ENCODE data around the gene YBX1. TPM values are rescaled to one million over a fixed set of nuclear protein-coding genes. Genes with fewer than 3 reads are reported as not detected.
A peak's percentile ranks its signal among the peaks of the same experiment; 100 is the strongest.
"Not testable (repeated sequence)": the region's sequence is repeated elsewhere in the genome, so short reads cannot be mapped to it uniquely, and the experiment has no call there.

The YBX1 gene
- polyA plus RNA-seq (ENCODE audit: insufficient read length in 4 of 4) = 100 to 1,000 TPM; 663 to 691 (median 683) TPM

- DNase-seq (ENCODE audit: low read depth in 4 of 4, low spot score in 3 of 4) = peak; percentile 94 to 98 (median 96)
These were observed at the start of gene YBX1 for GRCh38 chr1:42681741-42682483. Gene YBX1 (plus strand): TSS chr1:42682418. CDS start chr1:42682566, 148 bp downstream.

- no peak for DNase-seq (ENCODE audit: low read depth in 4 of 4, low spot score in 3 of 4)
These were observed 43.1 kb upstream of the YBX1 start for GRCh38 chr1:42639116-42639515.

GRCh38 chr1:42646056-42646455 lies 36.2 kb upstream of the YBX1 start:
- DNase-seq (ENCODE audit: low read depth in 4 of 4, low spot score in 3 of 4) = no peak

GRCh38 chr1:42657201-42657600 lies 25.0 kb upstream of the YBX1 start:
- no peak for DNase-seq (ENCODE audit: low read depth in 4 of 4, low spot score in 3 of 4)

GRCh38 chr1:42657981-42658876 lies 24.0 kb upstream of the YBX1 start, which contains the start of gene PPIH:
Gene PPIH (plus strand): TSS chr1:42658423. CDS start chr1:42658447, 24 bp downstream.
- DNase-seq (ENCODE audit: low read depth in 4 of 4, low spot score in 3 of 4) = peak; percentile 83 to 92 (median 88)

- no peak for DNase-seq (ENCODE audit: low read depth in 4 of 4, low spot score in 3 of 4)
These were observed 23.3 kb upstream of the YBX1 start for GRCh38 chr1:42658877-42659337.

GRCh38 chr1:42660907-42661500 lies 21.2 kb upstream of the YBX1 start:
- DNase-seq (ENCODE audit: low read depth in 4 of 4, low spot score in 3 of 4) = no peak

GRCh38 chr1:42669936-42670335 lies 12.3 kb upstream of the YBX1 start:
- DNase-seq (ENCODE audit: low read depth in 4 of 4, low spot score in 3 of 4) = no peak

GRCh38 chr1:42670425-42670824 lies 11.8 kb upstream of the YBX1 start:
- no peak for DNase-seq (ENCODE audit: low read depth in 4 of 4, low spot score in 3 of 4)

- DNase-seq (ENCODE audit: low read depth in 4 of 4, low spot score in 3 of 4) = no peak
These were observed 8.0 kb upstream of the YBX1 start for GRCh38 chr1:42674214-42674613.

- DNase-seq (ENCODE audit: low read depth in 4 of 4, low spot score in 3 of 4) = no peak
These were observed 7.5 kb upstream of the YBX1 start for GRCh38 chr1:42674682-42675081.

- DNase-seq (ENCODE audit: low read depth in 4 of 4, low spot score in 3 of 4) = no peak
These were observed 6.8 kb upstream of the YBX1 start for GRCh38 chr1:42675467-42675866.

- no peak for DNase-seq (ENCODE audit: low read depth in 4 of 4, low spot score in 3 of 4)
These were observed 5.6 kb upstream of the YBX1 start for GRCh38 chr1:42676534-42677087.

- DNase-seq (ENCODE audit: low read depth in 4 of 4, low spot score in 3 of 4) = no peak
These were observed 2.7 kb upstream of the YBX1 start for GRCh38 chr1:42679364-42679983.

GRCh38 chr1:42680055-42680454 lies 2.2 kb upstream of the YBX1 start:
- no peak for DNase-seq (ENCODE audit: low read depth in 4 of 4, low spot score in 3 of 4)

GRCh38 chr1:42680921-42681683 lies 1.1 kb upstream of the YBX1 start:
- DNase-seq (ENCODE audit: low read depth in 4 of 4, low spot score in 3 of 4) = no peak

- DNase-seq (ENCODE audit: low read depth in 4 of 4, low spot score in 3 of 4) = not testable (repeated sequence)
These were observed 193 bp downstream of the YBX1 start for GRCh38 chr1:42682484-42682738.

- DNase-seq (ENCODE audit: low read depth in 4 of 4, low spot score in 3 of 4) = peak in 1 of 4 donors; percentile 31
These were observed 717 bp downstream of the YBX1 start for GRCh38 chr1:42682739-42683531.

GRCh38 chr1:42684139-42684538 lies 1.9 kb downstream of the YBX1 start:
- no peak for DNase-seq (ENCODE audit: low read depth in 4 of 4, low spot score in 3 of 4)
